K562 (cell line): ENCODE data around the gene PDCD10. TPM values are rescaled to one million over a fixed set of nuclear protein-coding genes. Genes with fewer than 3 reads are reported as not detected.

Experiments used
- ATAC-seq: fragments of 200-7000 bp; cut with Tn5 transposase; 3 replicates; pipeline ENCODE4 v1.9.1; 2020; ENCODE audit warnings: moderate library complexity
- BruUV-seq: library from RNA; stranded (reverse); fragments of 400-500 nt; replicated peaks from 2 replicates; lab custom pipeline; 2021; lab: Mats Ljungman, UMichigan
- CTCF ChIA-PET: fragments of 300-600 bp; formaldehyde crosslinking; extraction: SDS; loops from one replicate; lab custom pipeline; 2021; ENCODE audit warnings: low intra/inter-chr PET ratio; lab: Yijun Ruan, JAX
- POLR2A ChIA-PET: fragments of 300-600, 350-650 bp; sonication (Branson Sonifier 250); formaldehyde crosslinking; extraction: SDS; loops from one replicate; lab custom pipeline; 2021; ENCODE audit warnings: antibody characterized with exemption, inconsistent platforms; lab: Yijun Ruan, JAX
- DNase-seq, 4 experiments: peaks; one replicate each; pipeline versions ENCODE4 v3.0.0 to v3.0.0-alpha.2; 2011 to 2018; ENCODE audit warnings: low spot score in 3 of 4, mixed read lengths in 3 of 4; ENCODE audit errors: extremely low read depth in 1 of 4
- FAIRE-seq: peaks from 2 replicates; lab custom pipeline; 2011; peaks lifted over from hg19 to GRCh38; lab: Jason Lieb, UNC
- H2AFZ ChIP-seq: 2 replicates; pipeline ENCODE4 v1.6.0; 2011; ENCODE audit warnings: low read depth, low read length, control low read depth, inconsistent platforms
- H3K27ac ChIP-seq: fragments of 200-600 bp; 3 replicates; pipeline ENCODE4 v1.8.0; 2011; ENCODE audit warnings: low read depth, mild to moderate bottlenecking, control low read depth, inconsistent platforms, low read length, moderate library complexity, mixed read lengths; ENCODE audit errors: extremely low read depth
- H3K27me3 ChIP-seq, 2 experiments: fragments of 300-600 bp in 1 of 2; 2 replicates in 1 of 2; 3 replicates in 1 of 2; pipeline versions ENCODE4 v1.6.0 to v1.8.0; 2011; ENCODE audit warnings: inconsistent platforms in 2 of 2, low read length in 2 of 2, mild to moderate bottlenecking in 1 of 2, mixed read lengths in 1 of 2, moderate library complexity in 1 of 2; ENCODE audit not compliant: control insufficient read depth in 2 of 2, insufficient read depth in 2 of 2
- H3K36me3 ChIP-seq: fragments of 300-600 bp; 3 replicates; pipeline ENCODE4 v1.8.0; 2011; ENCODE audit warnings: mild to moderate bottlenecking, low read length, inconsistent platforms; ENCODE audit not compliant: control insufficient read depth, insufficient read depth
- H3K4me1 ChIP-seq, 2 experiments: fragments of 200-600 bp in 1 of 2; replicated peaks in 1 of 2; 2 replicates in 1 of 2; 3 replicates in 1 of 2; pipeline versions ENCODE4 v1.5.1 to v1.8.0; 2011; ENCODE audit warnings: inconsistent platforms in 2 of 2, low read length in 2 of 2, mild to moderate bottlenecking in 1 of 2, mixed read lengths in 1 of 2, moderate library complexity in 1 of 2; ENCODE audit not compliant: control insufficient read depth in 2 of 2, insufficient read depth in 2 of 2
- H3K4me2 ChIP-seq: 2 replicates; pipeline ENCODE4 v1.6.1; 2011; ENCODE audit warnings: low read length, control low read depth, inconsistent platforms, mixed read lengths; ENCODE audit not compliant: insufficient read depth
- H3K4me3 ChIP-seq: fragments of 200-600 bp; sonication (generic), shearing (Covaris generic); 2 replicates; pipeline ENCODE4 v1.5.1; 2016; ENCODE audit warnings: control low read depth, inconsistent platforms
- H3K79me2 ChIP-seq: fragments of 200-600 bp; 3 replicates; pipeline ENCODE4 v1.8.0; 2011; ENCODE audit warnings: low read length, inconsistent platforms; ENCODE audit not compliant: control insufficient read depth, insufficient read depth
- H3K9ac ChIP-seq, 2 experiments: 2 replicates each; pipeline versions ENCODE4 v1.6.0 to v1.6.1; 2011; ENCODE audit warnings: low read depth in 2 of 2, low read length in 2 of 2, control low read depth in 1 of 2, inconsistent platforms in 1 of 2, mild to moderate bottlenecking in 1 of 2, mixed read lengths in 1 of 2; ENCODE audit not compliant: insufficient read depth in 1 of 2
- H3K9me1 ChIP-seq: one replicate; pipeline ENCODE4 v1.6.0; 2011; ENCODE audit warnings: inconsistent platforms, mild to moderate bottlenecking, low read length, moderate library complexity; ENCODE audit not compliant: control insufficient read depth, insufficient read depth
- H3K9me3 ChIP-seq: replicated peaks from 2 replicates; pipeline ENCODE4 v1.5.1; 2011; ENCODE audit warnings: low read depth, low read length, inconsistent platforms; ENCODE audit not compliant: control insufficient read depth, insufficient read depth
- H4K20me1 ChIP-seq: replicated peaks from 2 replicates; pipeline ENCODE4 v1.6.1; 2011; ENCODE audit warnings: low read length, inconsistent platforms, mixed read lengths; ENCODE audit not compliant: control insufficient read depth, insufficient read depth
- KDM4B ChIP-seq, 2 experiments: fragments of 450-650 bp in 1 of 2; sonication (generic) in 1 of 2; IDR thresholded peaks; 2 replicates each; pipeline ENCODE4 v1.6.1; 2016 to 2017; ENCODE audit warnings: borderline replicate concordance in 2 of 2, antibody characterized with exemption in 1 of 2, low read depth in 1 of 2, mild to moderate bottlenecking in 1 of 2
- MAZ ChIP-seq, 2 experiments: fragments of 450-650 bp in 1 of 2; sonication (generic) in 1 of 2; formaldehyde crosslinking; IDR thresholded peaks in 1 of 2; conservative IDR thresholded peaks in 1 of 2; 2 replicates each; pipeline versions ENCODE4 v1.4.0 to v1.5.0; 2020; ENCODE audit warnings: mild to moderate bottlenecking in 1 of 2, missing genetic modification reagents in 1 of 2
- VEZF1 ChIP-seq: fragments of 200-800 bp; sonication (Bioruptor generic); IDR thresholded peaks from 2 replicates; pipeline ENCODE4 v1.6.1; 2017; ENCODE audit warnings: missing genetic modification characterization, missing compliant biosample characterization
- ZNF133 ChIP-seq: fragments of 250-450 bp; sonication (Bioruptor Pico); IDR thresholded peaks from 2 replicates; pipeline ENCODE4 v1.4.0; 2020; ENCODE audit warnings: mild to moderate bottlenecking
- ZNF274 ChIP-seq: IDR thresholded peaks from 2 replicates; pipeline ENCODE4 v1.6.1; 2011; ENCODE audit warnings: low read depth, mild to moderate bottlenecking, low read length, moderate library complexity, borderline replicate concordance
- WGBS: fragments of 100-300 bp; shearing (Covaris generic); methylation state at CpG from one replicate; pipeline ENCODE4 v1.1.6; 2016; ENCODE audit warnings: low coverage, mixed read lengths; ENCODE audit not compliant: insufficient coverage; ENCODE audit errors: missing lambda C conversion rate; 5-methylcytosine and 5-hydroxymethylcytosine counted together
- in situ Hi-C: fragments of 300-500 bp; cut with MboI; formaldehyde crosslinking; loops from 4 replicates; pipeline ENCODE4 v1.15.0; 2018; ENCODE audit warnings: inconsistent platforms, mixed read lengths
- intact Hi-C: fragments of 100-400 bp; cut with micrococcal nuclease; formaldehyde crosslinking; loops from 2 replicates; pipeline ENCODE4 v1.14.2; 2022
- polyA plus RNA-seq, 8 experiments: library from polyadenylated mRNA; depleted of rRNA in 4 of 8; stranded (reverse) in 5 of 8; unstranded in 3 of 8; fragments of >200 nt; fragmentation: Nextera tagmentation in 2 of 8; fragmentation: Illumina TruSeq in 1 of 8; extraction: Ambion mirVana in 2 of 8; extraction: Trizol in 1 of 8; gene quantifications; 2 replicates each; pipeline versions ENCODE4 v1.2.1 to v1.2.3, GENCODE V29; 2011 to 2014; ENCODE audit warnings: inconsistent platforms in 1 of 8, missing spikeins in 1 of 8
- total RNA-seq, 7 experiments: library from RNA; depleted of rRNA in 6 of 7; stranded (reverse); fragments of >200 nt in 6 of 7; fragmentation: Illumina TruSeq in 2 of 7; extraction: Trizol in 2 of 7; gene quantifications; 2 replicates each; pipeline versions ENCODE4 v1.2.1 to v1.2.3, GENCODE V29; 2011 to 2021; ENCODE audit warnings: low replicate concordance in 1 of 7

Gene PDCD10
- total and polyA plus RNA-seq, 9 of the 15 experiments (the other 6 are each of a cell fraction or from before 2014, with no cell fraction given): 121 to 476 (median 232) TPM

DNA sequence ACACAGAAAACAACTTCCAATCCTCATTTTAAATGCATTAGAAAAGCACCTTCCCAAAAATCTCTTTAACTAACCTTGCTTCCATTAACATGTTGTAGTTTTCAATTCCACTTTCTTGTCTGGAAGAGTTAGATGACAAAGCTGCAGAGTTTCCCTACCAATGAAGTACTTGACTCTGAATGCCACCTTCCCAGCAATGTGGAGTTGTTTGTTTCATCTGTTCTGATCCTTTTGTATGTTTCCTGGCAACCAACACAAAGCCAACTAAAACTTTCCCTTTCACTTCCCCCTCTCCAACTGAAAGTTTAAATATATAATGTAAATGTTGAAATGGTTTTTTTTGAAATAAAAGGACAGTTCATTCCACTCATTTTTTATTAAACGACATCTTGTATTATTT is 80.9 kb downstream of the PDCD10 start, which contains the start of gene WDR49:
Gene WDR49, minus strand, starts transcription at position 183 of the 400 bp plus-strand sequence. CDS start 517 bp downstream, outside the sequence.
- no peak within 1 kb of the TSS for H3K4me2 ChIP-seq
- no peak within 1 kb of the TSS for H3K4me3 ChIP-seq
- no peaks in the 10 kb centered on the region for H3K79me2 ChIP-seq
- in situ Hi-C loops: no loop called here
- FAIRE-seq (no peak), DNase-seq (no peak), ATAC-seq (no peak)
- no peak within 1 kb of the TSS for H2AFZ ChIP-seq
- intact Hi-C loops: no loop called here
- no peaks in the 10 kb centered on the region for H4K20me1 ChIP-seq
- BruUV-seq: no TSS peak
- ChIA-PET CTCF (no interaction called here), POLR2A (interaction anchor here (1.2 to 1.3 kb wide), 2 partner anchors 9 to 16 kb away, joined by 3 read pairs; no protein-coding TSS in a partner anchor)
- no peaks in the 10 kb centered on the region for H3K36me3 ChIP-seq
- H3K27ac ChIP-seq: no peak within 1 kb of the TSS
- no peaks in the 10 kb centered on the region for H3K4me1 ChIP-seq
- H3K9ac ChIP-seq: no peak within 1 kb of the TSS
- no peaks in the 10 kb centered on the region for H3K27me3 ChIP-seq
- no peaks in the 10 kb centered on the region for H3K9me3 ChIP-seq
- TF ChIP-seq VEZF1 (CRISPR knock-in tag) (no peak), ZNF133 (CRISPR knock-in tag) (no peak), MAZ (CRISPR knock-in tag; conservative IDR thresholded peaks at IDR 0.05 in 1 of 2, IDR thresholded peaks at IDR 0.05 in 1 of 2) (no peak), KDM4B (IDR thresholded peaks at IDR 0.05; ENCODE audit: borderline replicate concordance in 2 of 2, low read depth in 1 of 2) (no peak), ZNF274 (no peak)
- WGBS: 0% methylated on average over 1 of the region's 1 CpG
- no peaks in the 10 kb centered on the region for H3K9me1 ChIP-seq
